WTC11 (cell line): ENCODE measurements around the gene SLITRK6. TPM values are rescaled to one million over a fixed set of nuclear protein-coding genes. Genes with fewer than 3 reads are reported as not detected.

Experiments used
- ATAC-seq: fragments of 200-7000 bp; cut with Tn5 transposase; 2 replicates; pipeline ENCODE4 v1.10.0; 2021; ENCODE audit warnings: mild to moderate bottlenecking, moderate library complexity
- CTCF ChIA-PET: fragments of 300-600 bp; sonication (Branson Sonifier 250); formaldehyde crosslinking; loops from one replicate; lab custom pipeline; 2021; ENCODE audit warnings: antibody characterized with exemption; lab: Charles Lee
- POLR2A ChIA-PET: fragments of 350-600 bp; sonication (Branson Sonifier 250); formaldehyde crosslinking; loops from one replicate; lab custom pipeline; 2021; ENCODE audit warnings: antibody characterized with exemption; lab: Charles Lee
- DNase-seq: peaks from one replicate; pipeline ENCODE4 v3.0.0; 2021; ENCODE audit warnings: low spot score
- H3K27ac Mint-ChIP-seq: 2 replicates; pipeline ENCODE4 v1.8.0; 2021; ENCODE audit warnings: mixed read lengths
- H3K27me3 Mint-ChIP-seq: 2 replicates; pipeline ENCODE4 v1.8.0; 2021; ENCODE audit warnings: low read depth, mild to moderate bottlenecking, moderate library complexity, mixed read lengths
- H3K36me3 Mint-ChIP-seq: 2 replicates; pipeline ENCODE4 v1.8.0; 2021; ENCODE audit warnings: mixed read lengths
- H3K4me1 Mint-ChIP-seq: 2 replicates; pipeline ENCODE4 v1.8.0; 2022; ENCODE audit warnings: mixed read lengths
- H3K4me3 Mint-ChIP-seq: 2 replicates; pipeline ENCODE4 v1.8.0; 2021; ENCODE audit warnings: mild to moderate bottlenecking, moderate library complexity, mixed read lengths
- H3K9me3 Mint-ChIP-seq: 2 replicates; pipeline ENCODE4 v1.8.0; 2021; ENCODE audit warnings: mixed read lengths
- CBFB ChIP-seq: sonication (generic); formaldehyde crosslinking; IDR thresholded peaks from 2 replicates; pipeline ENCODE4 v1.8.1; 2022; ENCODE audit warnings: mild to moderate bottlenecking, low read depth, missing genetic modification reagents
- EMX1 ChIP-seq: fragments of 250-450 bp; sonication (Bioruptor Pico); IDR thresholded peaks from 2 replicates; pipeline ENCODE4 v1.8.0; 2021; ENCODE audit warnings: mild to moderate bottlenecking
- KAT7 ChIP-seq: sonication (generic); formaldehyde crosslinking; IDR thresholded peaks from 2 replicates; pipeline ENCODE4 v1.8.1; 2023; ENCODE audit warnings: missing genetic modification reagents, mild to moderate bottlenecking, borderline replicate concordance
- NFYB ChIP-seq: sonication (generic); formaldehyde crosslinking; conservative IDR thresholded peaks from 2 replicates; pipeline ENCODE4 v1.8.0; 2022; ENCODE audit warnings: low read depth, missing genetic modification reagents
- NR3C1 ChIP-seq: sonication (generic); formaldehyde crosslinking; conservative IDR thresholded peaks from 2 replicates; pipeline ENCODE4 v1.8.1; 2023; ENCODE audit warnings: low read depth, mild to moderate bottlenecking, missing genetic modification reagents
- RELA ChIP-seq: sonication (generic); formaldehyde crosslinking; IDR thresholded peaks from 2 replicates; pipeline ENCODE4 v1.8.1; 2022; ENCODE audit warnings: missing genetic modification reagents, mild to moderate bottlenecking, borderline replicate concordance
- SMAD3 ChIP-seq: sonication (generic); formaldehyde crosslinking; IDR thresholded peaks from 2 replicates; pipeline ENCODE4 v1.8.0; 2022; ENCODE audit warnings: missing genetic modification reagents, mild to moderate bottlenecking, borderline replicate concordance
- TEAD4 ChIP-seq: sonication (generic); formaldehyde crosslinking; IDR thresholded peaks from 2 replicates; pipeline ENCODE4 v1.8.0; 2022; ENCODE audit warnings: mild to moderate bottlenecking, missing genetic modification reagents
- ZBTB21 ChIP-seq: sonication (generic); formaldehyde crosslinking; IDR thresholded peaks from 2 replicates; pipeline ENCODE4 v1.8.1; 2023; ENCODE audit warnings: mild to moderate bottlenecking, missing genetic modification reagents, borderline replicate concordance
- ZNF263 ChIP-seq: sonication (generic); formaldehyde crosslinking; IDR thresholded peaks from 2 replicates; pipeline ENCODE4 v1.8.1; 2022; ENCODE audit warnings: low read depth, mild to moderate bottlenecking, moderate library complexity, missing genetic modification reagents
- ZNF396 ChIP-seq: fragments of 250-450 bp; sonication (Bioruptor Pico); IDR thresholded peaks from 2 replicates; pipeline ENCODE4 v1.8.0; 2021; ENCODE audit warnings: mild to moderate bottlenecking, moderate library complexity, borderline replicate concordance
- total RNA-seq: library from RNA; stranded (reverse); gene quantifications from 3 replicates; pipeline ENCODE4 v1.2.3, GENCODE V29; 2021
- TF ChIP-seq, protein P1 (sequence below): fragments of 250-450 bp; sonication (Bioruptor Pico); conservative IDR thresholded peaks from 2 replicates; pipeline ENCODE4 v1.9.0; 2021; ENCODE audit warnings: mild to moderate bottlenecking
- TF ChIP-seq, protein P2 (sequence below): sonication (generic); formaldehyde crosslinking; IDR thresholded peaks from 2 replicates; pipeline ENCODE4 v1.8.1; 2023; ENCODE audit warnings: mild to moderate bottlenecking, missing genetic modification reagents, moderate library complexity
- TF ChIP-seq, protein P3 (sequence below): fragments of 200-600 bp; IDR thresholded peaks from 2 replicates; pipeline ENCODE4 v1.8.0; 2022; ENCODE audit warnings: antibody characterized with exemption
- TF ChIP-seq, protein P4 (sequence below): sonication (generic); formaldehyde crosslinking; IDR thresholded peaks from 2 replicates; pipeline ENCODE4 v1.8.1; 2022; ENCODE audit warnings: low read depth, missing genetic modification reagents, borderline replicate concordance
- TF ChIP-seq, protein P5 (sequence below): sonication (generic); formaldehyde crosslinking; conservative IDR thresholded peaks from 2 replicates; pipeline ENCODE4 v1.8.1; 2022; ENCODE audit warnings: mild to moderate bottlenecking, missing genetic modification reagents
- TF ChIP-seq, protein P6 (sequence below): sonication (generic); formaldehyde crosslinking; IDR thresholded peaks from 2 replicates; pipeline ENCODE4 v1.8.0; 2022; ENCODE audit warnings: mild to moderate bottlenecking, missing genetic modification reagents
- TF ChIP-seq, protein P7 (sequence below): sonication (generic); formaldehyde crosslinking; IDR thresholded peaks from 2 replicates; pipeline ENCODE4 v1.8.0; 2023; ENCODE audit warnings: mild to moderate bottlenecking, missing genetic modification reagents

Gene SLITRK6
- total RNA-seq, 1 experiment from 2014 or later = 0.04 TPM

DNA sequence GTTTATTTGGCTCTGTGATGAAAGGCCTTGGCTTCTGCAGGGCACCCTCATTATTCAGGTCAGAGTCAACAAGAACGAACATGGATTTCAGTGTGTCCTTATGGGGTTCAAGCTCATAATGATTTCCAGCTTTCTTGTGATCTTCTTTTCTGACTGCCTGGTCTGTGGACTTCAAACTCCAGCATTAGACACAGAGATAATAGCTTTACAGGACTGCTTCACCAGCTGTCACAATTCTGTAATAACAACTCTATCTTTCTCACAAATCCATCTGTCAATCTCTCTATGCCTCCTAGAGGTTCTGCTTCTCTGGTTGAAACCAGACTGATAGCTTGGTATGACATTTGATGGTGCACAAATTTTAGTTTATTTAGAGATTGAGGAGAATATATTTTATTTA is 13.1 kb upstream of the SLITRK6 start (continued):
- TF ChIP-seq, protein P1, sequence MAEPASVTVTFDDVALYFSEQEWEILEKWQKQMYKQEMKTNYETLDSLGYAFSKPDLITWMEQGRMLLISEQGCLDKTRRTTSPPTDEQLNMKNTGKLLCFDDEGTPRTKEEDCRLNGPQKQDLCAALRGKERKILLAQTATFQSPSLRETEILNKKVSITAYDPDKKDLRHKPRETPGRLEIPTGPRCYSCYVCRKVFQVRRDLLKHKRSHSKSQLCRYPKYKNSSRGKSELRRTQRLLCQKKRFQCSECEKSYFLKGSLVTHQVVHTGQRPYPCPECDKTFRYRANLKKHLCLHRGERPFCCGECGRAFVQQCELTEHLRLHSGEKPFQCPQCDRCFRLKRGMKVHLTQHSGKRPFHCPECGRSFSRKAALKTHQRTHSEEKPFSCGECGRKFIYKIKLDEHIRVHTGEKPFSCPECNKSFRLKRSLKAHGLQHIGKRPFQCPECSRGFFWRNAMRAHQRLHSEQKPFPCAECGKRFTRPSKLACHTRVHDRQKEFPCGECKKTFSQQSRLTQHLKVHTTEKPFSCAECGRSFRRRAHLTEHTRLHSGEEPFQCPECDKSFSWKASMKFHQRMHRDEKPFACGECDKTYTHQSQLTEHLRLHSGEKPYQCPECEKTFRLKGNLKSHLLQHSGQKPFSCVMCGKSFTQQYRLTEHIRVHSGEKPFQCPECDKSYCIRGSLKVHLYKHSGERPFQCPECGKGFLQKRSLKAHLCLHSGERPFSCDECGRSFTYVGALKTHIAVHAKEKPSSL = no peak
- TF ChIP-seq, protein P2, sequence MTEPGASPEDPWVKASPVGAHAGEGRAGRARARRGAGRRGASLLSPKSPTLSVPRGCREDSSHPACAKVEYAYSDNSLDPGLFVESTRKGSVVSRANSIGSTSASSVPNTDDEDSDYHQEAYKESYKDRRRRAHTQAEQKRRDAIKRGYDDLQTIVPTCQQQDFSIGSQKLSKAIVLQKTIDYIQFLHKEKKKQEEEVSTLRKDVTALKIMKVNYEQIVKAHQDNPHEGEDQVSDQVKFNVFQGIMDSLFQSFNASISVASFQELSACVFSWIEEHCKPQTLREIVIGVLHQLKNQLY (CRISPR knock-in tag) = no peak

DNA sequence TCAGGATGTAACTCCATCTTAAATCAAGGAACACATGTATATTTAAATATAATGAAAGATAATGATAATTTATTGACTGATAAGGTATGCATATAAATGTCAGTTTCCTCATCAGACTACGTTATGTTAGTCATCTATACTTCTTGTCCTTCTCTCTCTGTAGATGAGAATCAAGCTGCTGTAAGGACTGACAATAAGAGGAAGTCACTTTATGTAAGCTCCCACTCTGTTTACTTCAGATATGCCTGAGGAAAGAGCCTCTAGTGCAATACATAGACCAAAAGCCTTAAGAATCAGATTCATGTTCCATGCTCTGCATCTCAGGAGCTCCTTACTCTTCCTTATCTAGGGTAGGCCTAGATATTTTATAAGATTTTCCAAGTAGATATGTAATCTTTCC is 9.6 kb upstream of the SLITRK6 start:
- ATAC-seq = no peak
- H3K27me3 Mint-ChIP-seq = no peaks in the 10 kb centered on the region
- POLR2A ChIA-PET = no interaction called here
- peaks cover 3% of the 10 kb centered on the region; the same call in 1 of the 2 replicates for H3K9me3 Mint-ChIP-seq
- CTCF ChIA-PET = no interaction called here
- H3K4me3 Mint-ChIP-seq = no peak overlapping the region
- DNase-seq = no peak
- H3K27ac Mint-ChIP-seq = no peak overlapping the region
- no peaks in the 10 kb centered on the region for H3K4me1 Mint-ChIP-seq
- no peaks in the 10 kb centered on the region for H3K36me3 Mint-ChIP-seq
- TF ChIP-seq NFYB (CRISPR knock-in tag) (no peak), TEAD4 (CRISPR knock-in tag) (no peak), EMX1 (CRISPR knock-in tag) (no peak), NR3C1 (no peak), ZNF396 (CRISPR knock-in tag) (no peak), CBFB (no peak), SMAD3 (CRISPR knock-in tag) (no peak), ZNF263 (CRISPR knock-in tag) (no peak), RELA (no peak), ZBTB21 (no peak), KAT7 (no peak)
- TF ChIP-seq, protein P3, sequence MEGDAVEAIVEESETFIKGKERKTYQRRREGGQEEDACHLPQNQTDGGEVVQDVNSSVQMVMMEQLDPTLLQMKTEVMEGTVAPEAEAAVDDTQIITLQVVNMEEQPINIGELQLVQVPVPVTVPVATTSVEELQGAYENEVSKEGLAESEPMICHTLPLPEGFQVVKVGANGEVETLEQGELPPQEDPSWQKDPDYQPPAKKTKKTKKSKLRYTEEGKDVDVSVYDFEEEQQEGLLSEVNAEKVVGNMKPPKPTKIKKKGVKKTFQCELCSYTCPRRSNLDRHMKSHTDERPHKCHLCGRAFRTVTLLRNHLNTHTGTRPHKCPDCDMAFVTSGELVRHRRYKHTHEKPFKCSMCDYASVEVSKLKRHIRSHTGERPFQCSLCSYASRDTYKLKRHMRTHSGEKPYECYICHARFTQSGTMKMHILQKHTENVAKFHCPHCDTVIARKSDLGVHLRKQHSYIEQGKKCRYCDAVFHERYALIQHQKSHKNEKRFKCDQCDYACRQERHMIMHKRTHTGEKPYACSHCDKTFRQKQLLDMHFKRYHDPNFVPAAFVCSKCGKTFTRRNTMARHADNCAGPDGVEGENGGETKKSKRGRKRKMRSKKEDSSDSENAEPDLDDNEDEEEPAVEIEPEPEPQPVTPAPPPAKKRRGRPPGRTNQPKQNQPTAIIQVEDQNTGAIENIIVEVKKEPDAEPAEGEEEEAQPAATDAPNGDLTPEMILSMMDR = no peak
- TF ChIP-seq, protein P4, sequence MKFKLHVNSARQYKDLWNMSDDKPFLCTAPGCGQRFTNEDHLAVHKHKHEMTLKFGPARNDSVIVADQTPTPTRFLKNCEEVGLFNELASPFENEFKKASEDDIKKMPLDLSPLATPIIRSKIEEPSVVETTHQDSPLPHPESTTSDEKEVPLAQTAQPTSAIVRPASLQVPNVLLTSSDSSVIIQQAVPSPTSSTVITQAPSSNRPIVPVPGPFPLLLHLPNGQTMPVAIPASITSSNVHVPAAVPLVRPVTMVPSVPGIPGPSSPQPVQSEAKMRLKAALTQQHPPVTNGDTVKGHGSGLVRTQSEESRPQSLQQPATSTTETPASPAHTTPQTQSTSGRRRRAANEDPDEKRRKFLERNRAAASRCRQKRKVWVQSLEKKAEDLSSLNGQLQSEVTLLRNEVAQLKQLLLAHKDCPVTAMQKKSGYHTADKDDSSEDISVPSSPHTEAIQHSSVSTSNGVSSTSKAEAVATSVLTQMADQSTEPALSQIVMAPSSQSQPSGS (CRISPR knock-in tag) = no peak
- TF ChIP-seq, protein P5, sequence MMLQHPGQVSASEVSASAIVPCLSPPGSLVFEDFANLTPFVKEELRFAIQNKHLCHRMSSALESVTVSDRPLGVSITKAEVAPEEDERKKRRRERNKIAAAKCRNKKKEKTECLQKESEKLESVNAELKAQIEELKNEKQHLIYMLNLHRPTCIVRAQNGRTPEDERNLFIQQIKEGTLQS (CRISPR knock-in tag) = no peak
- TF ChIP-seq, protein P6, sequence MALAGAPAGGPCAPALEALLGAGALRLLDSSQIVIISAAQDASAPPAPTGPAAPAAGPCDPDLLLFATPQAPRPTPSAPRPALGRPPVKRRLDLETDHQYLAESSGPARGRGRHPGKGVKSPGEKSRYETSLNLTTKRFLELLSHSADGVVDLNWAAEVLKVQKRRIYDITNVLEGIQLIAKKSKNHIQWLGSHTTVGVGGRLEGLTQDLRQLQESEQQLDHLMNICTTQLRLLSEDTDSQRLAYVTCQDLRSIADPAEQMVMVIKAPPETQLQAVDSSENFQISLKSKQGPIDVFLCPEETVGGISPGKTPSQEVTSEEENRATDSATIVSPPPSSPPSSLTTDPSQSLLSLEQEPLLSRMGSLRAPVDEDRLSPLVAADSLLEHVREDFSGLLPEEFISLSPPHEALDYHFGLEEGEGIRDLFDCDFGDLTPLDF (CRISPR knock-in tag) = no peak
- TF ChIP-seq, protein P7, sequence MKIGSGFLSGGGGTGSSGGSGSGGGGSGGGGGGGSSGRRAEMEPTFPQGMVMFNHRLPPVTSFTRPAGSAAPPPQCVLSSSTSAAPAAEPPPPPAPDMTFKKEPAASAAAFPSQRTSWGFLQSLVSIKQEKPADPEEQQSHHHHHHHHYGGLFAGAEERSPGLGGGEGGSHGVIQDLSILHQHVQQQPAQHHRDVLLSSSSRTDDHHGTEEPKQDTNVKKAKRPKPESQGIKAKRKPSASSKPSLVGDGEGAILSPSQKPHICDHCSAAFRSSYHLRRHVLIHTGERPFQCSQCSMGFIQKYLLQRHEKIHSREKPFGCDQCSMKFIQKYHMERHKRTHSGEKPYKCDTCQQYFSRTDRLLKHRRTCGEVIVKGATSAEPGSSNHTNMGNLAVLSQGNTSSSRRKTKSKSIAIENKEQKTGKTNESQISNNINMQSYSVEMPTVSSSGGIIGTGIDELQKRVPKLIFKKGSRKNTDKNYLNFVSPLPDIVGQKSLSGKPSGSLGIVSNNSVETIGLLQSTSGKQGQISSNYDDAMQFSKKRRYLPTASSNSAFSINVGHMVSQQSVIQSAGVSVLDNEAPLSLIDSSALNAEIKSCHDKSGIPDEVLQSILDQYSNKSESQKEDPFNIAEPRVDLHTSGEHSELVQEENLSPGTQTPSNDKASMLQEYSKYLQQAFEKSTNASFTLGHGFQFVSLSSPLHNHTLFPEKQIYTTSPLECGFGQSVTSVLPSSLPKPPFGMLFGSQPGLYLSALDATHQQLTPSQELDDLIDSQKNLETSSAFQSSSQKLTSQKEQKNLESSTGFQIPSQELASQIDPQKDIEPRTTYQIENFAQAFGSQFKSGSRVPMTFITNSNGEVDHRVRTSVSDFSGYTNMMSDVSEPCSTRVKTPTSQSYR = no peak
- TF ChIP-seq, protein P2 (CRISPR knock-in tag) = no peak
